Liver (tissue), 9 donors: Measurements from ENCODE around the gene EVC. TPM values are rescaled to one million over a fixed set of nuclear protein-coding genes. Genes with fewer than 3 reads are reported as not detected.

Source experiments
- DNase-seq: peaks from one replicate; pipeline ENCODE4 v3.0.0-alpha.2; 2017; ENCODE audit warnings: low spot score
- H3K27ac ChIP-seq, 2 donors: one replicate each; pipeline ENCODE4 v1.7.0; 2013; ENCODE audit warnings: inconsistent platforms in 2 of 2, low read length in 2 of 2, control low read depth in 1 of 2, low read depth in 1 of 2, mild to moderate bottlenecking in 1 of 2
- H3K27me3 ChIP-seq, 4 donors: one replicate each; pipeline versions ENCODE4 v1.6.1 to v1.7.0; 2013; ENCODE audit warnings: low read length in 3 of 4, inconsistent platforms in 1 of 4, mild to moderate bottlenecking in 1 of 4, moderate library complexity in 1 of 4; ENCODE audit not compliant: control insufficient read depth in 4 of 4, insufficient read depth in 4 of 4
- H3K36me3 ChIP-seq, 4 donors: one replicate each; pipeline versions ENCODE4 v1.6.1 to v1.7.0; 2013; ENCODE audit warnings: low read length in 3 of 4, mild to moderate bottlenecking in 3 of 4, low read depth in 1 of 4, moderate library complexity in 1 of 4; ENCODE audit not compliant: control insufficient read depth in 4 of 4, insufficient read depth in 3 of 4
- H3K4me1 ChIP-seq, 4 donors: one replicate each; pipeline versions ENCODE4 v1.6.1 to v1.7.0; 2013; ENCODE audit warnings: low read length in 3 of 4, mild to moderate bottlenecking in 3 of 4, moderate library complexity in 1 of 4; ENCODE audit not compliant: control insufficient read depth in 4 of 4, insufficient read depth in 4 of 4
- H3K4me3 ChIP-seq, 3 donors: one replicate each; pipeline versions ENCODE4 v1.6.1 to v1.7.0; 2013; ENCODE audit warnings: low read length in 3 of 3, control low read depth in 1 of 3, low read depth in 1 of 3, mild to moderate bottlenecking in 1 of 3
- H3K9ac ChIP-seq, 2 donors: one replicate each; pipeline ENCODE4 v1.7.0; 2013; ENCODE audit warnings: low read length in 2 of 2, mild to moderate bottlenecking in 2 of 2, moderate library complexity in 2 of 2, control low read depth in 1 of 2, low read depth in 1 of 2
- H3K9me3 ChIP-seq, 4 donors: one replicate each; pipeline versions ENCODE4 v1.6.1 to v1.7.0; 2013; ENCODE audit warnings: low read length in 3 of 4; ENCODE audit not compliant: control insufficient read depth in 4 of 4
- ATF3 ChIP-seq: IDR thresholded peaks from 2 replicates; pipeline ENCODE4 v1.6.1; 2016; ENCODE audit warnings: antibody characterized with exemption
- EGR1 ChIP-seq, 2 donors: IDR thresholded peaks; 2 replicates each; pipeline ENCODE4 v1.6.1; 2016 to 2018; ENCODE audit warnings: antibody characterized with exemption in 2 of 2, low read depth in 2 of 2
- FOXA1 ChIP-seq: IDR thresholded peaks from 2 replicates; pipeline ENCODE4 v1.6.1; 2016; ENCODE audit warnings: antibody characterized with exemption
- FOXA2 ChIP-seq: IDR thresholded peaks from 2 replicates; pipeline ENCODE4 v1.6.1; 2016; ENCODE audit warnings: antibody characterized with exemption
- GABPA ChIP-seq, 2 donors: IDR thresholded peaks in 1 of 2; conservative IDR thresholded peaks in 1 of 2; 2 replicates each; pipeline ENCODE4 v1.6.1; 2016; ENCODE audit warnings: antibody characterized with exemption in 2 of 2, mild to moderate bottlenecking in 1 of 2, moderate library complexity in 1 of 2
- HNF4A ChIP-seq, 2 donors: conservative IDR thresholded peaks; 2 replicates each; pipeline ENCODE4 v1.6.1; 2016; ENCODE audit warnings: antibody characterized with exemption in 2 of 2, mild to moderate bottlenecking in 2 of 2
- HNF4G ChIP-seq: IDR thresholded peaks from 2 replicates; pipeline ENCODE4 v1.6.1; 2016; ENCODE audit warnings: antibody characterized with exemption
- JUND ChIP-seq, 2 donors: IDR thresholded peaks; 2 replicates each; pipeline ENCODE4 v1.6.1; 2016; ENCODE audit warnings: antibody characterized with exemption in 2 of 2
- NR2F2 ChIP-seq: IDR thresholded peaks from 2 replicates; pipeline ENCODE4 v1.6.1; 2016; ENCODE audit warnings: antibody characterized with exemption
- RAD21 ChIP-seq, 2 donors: IDR thresholded peaks; 2 replicates each; pipeline ENCODE4 v1.6.1; 2016; ENCODE audit warnings: antibody characterized with exemption in 2 of 2, mild to moderate bottlenecking in 2 of 2
- RXRA ChIP-seq, 2 donors: IDR thresholded peaks; 2 replicates each; pipeline ENCODE4 v1.6.1; 2017 to 2018; ENCODE audit warnings: antibody characterized with exemption in 2 of 2, mild to moderate bottlenecking in 1 of 2
- SP1 ChIP-seq: IDR thresholded peaks from 2 replicates; pipeline ENCODE4 v1.6.1; 2018; ENCODE audit warnings: antibody characterized with exemption, mild to moderate bottlenecking
- TAF1 ChIP-seq: conservative IDR thresholded peaks from 2 replicates; pipeline ENCODE4 v1.6.1; 2016; ENCODE audit warnings: antibody characterized with exemption, mild to moderate bottlenecking
- YY1 ChIP-seq: IDR thresholded peaks from 2 replicates; pipeline ENCODE4 v1.6.1; 2016; ENCODE audit warnings: antibody characterized with exemption, mild to moderate bottlenecking
- WGBS: extraction: QIAGEN DNeasy Blood & Tissue Kit; methylation state at CpG from one replicate; pipeline ENCODE4 v1.1.7; 2013; 5-methylcytosine and 5-hydroxymethylcytosine counted together
- polyA plus RNA-seq, 2 donors: library from polyadenylated mRNA; stranded (reverse) in 1 of 2; unstranded in 1 of 2; fragments of 200-250 nt in 1 of 2; fragments of >200 nt in 1 of 2; fragmentation: Nextera tagmentation in 1 of 2; extraction: Ambion mirVana in 1 of 2; gene quantifications; one replicate each; pipeline versions ENCODE4 v1.2.1 to v1.2.3, GENCODE V29; 2013 to 2015
- total RNA-seq, 2 donors: library from RNA; depleted of rRNA; stranded (reverse); fragments of >200 nt; gene quantifications; one replicate each; pipeline ENCODE4 v1.2.3, GENCODE V29; 2014
- TF ChIP-seq, protein P1 (sequence below): IDR thresholded peaks from 2 replicates; pipeline ENCODE4 v1.6.1; 2016; ENCODE audit warnings: antibody characterized with exemption, mild to moderate bottlenecking
- TF ChIP-seq, protein P2 (sequence below): IDR thresholded peaks from 2 replicates; pipeline ENCODE4 v1.6.1; 2016; ENCODE audit warnings: antibody characterized with exemption
- TF ChIP-seq, protein P3 (sequence below): fragments of 150-350 bp; IDR thresholded peaks from 2 replicates; pipeline ENCODE4 v1.5.1; 2017; ENCODE audit warnings: improper control_type of control experiment, low read depth, low read length; ENCODE audit not compliant: missing input control
- TF ChIP-seq, protein P4 (sequence below): IDR thresholded peaks from 2 replicates; pipeline ENCODE4 v1.6.1; 2016; ENCODE audit warnings: antibody characterized with exemption
- donor health status: healthy.
- donor health status: healthy.
- donor health status: healthy.
- donor health status: healthy.
- donor health status: healthy.

Gene EVC
- total and polyA plus RNA-seq, 4 donors = 0.76 to 10.9 (median 3.2) TPM

GRCh38 chr4:5712931-5713330 is 1.9 kb downstream of the EVC start:
- 88% methylated on average over 3 of the region's 3 CpGs for WGBS
- Histone ChIP-seq H3K27me3 (peaks cover 0 to 7% (median 1%) of the 10 kb centered on the region in 4 donors), H3K4me1 (peaks cover 0 to 32% (median 18%) of the 10 kb centered on the region in 4 donors), H3K9me3 (peaks cover 0 to 2% (median 0%) of the 10 kb centered on the region in 4 donors), H3K36me3 (no peaks in the 10 kb centered on the region), H3K27ac (no peak overlapping the region), H3K4me3 (no peak overlapping the region), H3K9ac (no peak overlapping the region)
- TF ChIP-seq YY1 (no peak), JUND (IDR thresholded peaks at IDR 0.05) (no peak), ATF3 (no peak), FOXA1 (no peak), RAD21 (IDR thresholded peaks at IDR 0.05) (no peak), NR2F2 (no peak), GABPA (IDR thresholded peaks at IDR 0.05 in 1 of 2, conservative IDR thresholded peaks at IDR 0.05 in 1 of 2) (no peak), SP1 (no peak), HNF4A (conservative IDR thresholded peaks at IDR 0.05) (no peak), EGR1 (IDR thresholded peaks at IDR 0.05; ENCODE audit: low read depth in 2 of 2) (no peak), RXRA (IDR thresholded peaks at IDR 0.05) (no peak), FOXA2 (no peak)
- TF ChIP-seq, protein P1, sequence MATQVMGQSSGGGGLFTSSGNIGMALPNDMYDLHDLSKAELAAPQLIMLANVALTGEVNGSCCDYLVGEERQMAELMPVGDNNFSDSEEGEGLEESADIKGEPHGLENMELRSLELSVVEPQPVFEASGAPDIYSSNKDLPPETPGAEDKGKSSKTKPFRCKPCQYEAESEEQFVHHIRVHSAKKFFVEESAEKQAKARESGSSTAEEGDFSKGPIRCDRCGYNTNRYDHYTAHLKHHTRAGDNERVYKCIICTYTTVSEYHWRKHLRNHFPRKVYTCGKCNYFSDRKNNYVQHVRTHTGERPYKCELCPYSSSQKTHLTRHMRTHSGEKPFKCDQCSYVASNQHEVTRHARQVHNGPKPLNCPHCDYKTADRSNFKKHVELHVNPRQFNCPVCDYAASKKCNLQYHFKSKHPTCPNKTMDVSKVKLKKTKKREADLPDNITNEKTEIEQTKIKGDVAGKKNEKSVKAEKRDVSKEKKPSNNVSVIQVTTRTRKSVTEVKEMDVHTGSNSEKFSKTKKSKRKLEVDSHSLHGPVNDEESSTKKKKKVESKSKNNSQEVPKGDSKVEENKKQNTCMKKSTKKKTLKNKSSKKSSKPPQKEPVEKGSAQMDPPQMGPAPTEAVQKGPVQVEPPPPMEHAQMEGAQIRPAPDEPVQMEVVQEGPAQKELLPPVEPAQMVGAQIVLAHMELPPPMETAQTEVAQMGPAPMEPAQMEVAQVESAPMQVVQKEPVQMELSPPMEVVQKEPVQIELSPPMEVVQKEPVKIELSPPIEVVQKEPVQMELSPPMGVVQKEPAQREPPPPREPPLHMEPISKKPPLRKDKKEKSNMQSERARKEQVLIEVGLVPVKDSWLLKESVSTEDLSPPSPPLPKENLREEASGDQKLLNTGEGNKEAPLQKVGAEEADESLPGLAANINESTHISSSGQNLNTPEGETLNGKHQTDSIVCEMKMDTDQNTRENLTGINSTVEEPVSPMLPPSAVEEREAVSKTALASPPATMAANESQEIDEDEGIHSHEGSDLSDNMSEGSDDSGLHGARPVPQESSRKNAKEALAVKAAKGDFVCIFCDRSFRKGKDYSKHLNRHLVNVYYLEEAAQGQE = no peak
- TF ChIP-seq, protein P2, sequence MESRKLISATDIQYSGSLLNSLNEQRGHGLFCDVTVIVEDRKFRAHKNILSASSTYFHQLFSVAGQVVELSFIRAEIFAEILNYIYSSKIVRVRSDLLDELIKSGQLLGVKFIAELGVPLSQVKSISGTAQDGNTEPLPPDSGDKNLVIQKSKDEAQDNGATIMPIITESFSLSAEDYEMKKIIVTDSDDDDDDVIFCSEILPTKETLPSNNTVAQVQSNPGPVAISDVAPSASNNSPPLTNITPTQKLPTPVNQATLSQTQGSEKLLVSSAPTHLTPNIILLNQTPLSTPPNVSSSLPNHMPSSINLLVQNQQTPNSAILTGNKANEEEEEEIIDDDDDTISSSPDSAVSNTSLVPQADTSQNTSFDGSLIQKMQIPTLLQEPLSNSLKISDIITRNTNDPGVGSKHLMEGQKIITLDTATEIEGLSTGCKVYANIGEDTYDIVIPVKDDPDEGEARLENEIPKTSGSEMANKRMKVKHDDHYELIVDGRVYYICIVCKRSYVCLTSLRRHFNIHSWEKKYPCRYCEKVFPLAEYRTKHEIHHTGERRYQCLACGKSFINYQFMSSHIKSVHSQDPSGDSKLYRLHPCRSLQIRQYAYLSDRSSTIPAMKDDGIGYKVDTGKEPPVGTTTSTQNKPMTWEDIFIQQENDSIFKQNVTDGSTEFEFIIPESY = no peak
- TF ChIP-seq, protein P3, sequence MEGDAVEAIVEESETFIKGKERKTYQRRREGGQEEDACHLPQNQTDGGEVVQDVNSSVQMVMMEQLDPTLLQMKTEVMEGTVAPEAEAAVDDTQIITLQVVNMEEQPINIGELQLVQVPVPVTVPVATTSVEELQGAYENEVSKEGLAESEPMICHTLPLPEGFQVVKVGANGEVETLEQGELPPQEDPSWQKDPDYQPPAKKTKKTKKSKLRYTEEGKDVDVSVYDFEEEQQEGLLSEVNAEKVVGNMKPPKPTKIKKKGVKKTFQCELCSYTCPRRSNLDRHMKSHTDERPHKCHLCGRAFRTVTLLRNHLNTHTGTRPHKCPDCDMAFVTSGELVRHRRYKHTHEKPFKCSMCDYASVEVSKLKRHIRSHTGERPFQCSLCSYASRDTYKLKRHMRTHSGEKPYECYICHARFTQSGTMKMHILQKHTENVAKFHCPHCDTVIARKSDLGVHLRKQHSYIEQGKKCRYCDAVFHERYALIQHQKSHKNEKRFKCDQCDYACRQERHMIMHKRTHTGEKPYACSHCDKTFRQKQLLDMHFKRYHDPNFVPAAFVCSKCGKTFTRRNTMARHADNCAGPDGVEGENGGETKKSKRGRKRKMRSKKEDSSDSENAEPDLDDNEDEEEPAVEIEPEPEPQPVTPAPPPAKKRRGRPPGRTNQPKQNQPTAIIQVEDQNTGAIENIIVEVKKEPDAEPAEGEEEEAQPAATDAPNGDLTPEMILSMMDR = no peak
- TF ChIP-seq, protein P4, sequence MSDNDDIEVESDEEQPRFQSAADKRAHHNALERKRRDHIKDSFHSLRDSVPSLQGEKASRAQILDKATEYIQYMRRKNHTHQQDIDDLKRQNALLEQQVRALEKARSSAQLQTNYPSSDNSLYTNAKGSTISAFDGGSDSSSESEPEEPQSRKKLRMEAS = no peak
- DNase-seq = no peak

DNA sequence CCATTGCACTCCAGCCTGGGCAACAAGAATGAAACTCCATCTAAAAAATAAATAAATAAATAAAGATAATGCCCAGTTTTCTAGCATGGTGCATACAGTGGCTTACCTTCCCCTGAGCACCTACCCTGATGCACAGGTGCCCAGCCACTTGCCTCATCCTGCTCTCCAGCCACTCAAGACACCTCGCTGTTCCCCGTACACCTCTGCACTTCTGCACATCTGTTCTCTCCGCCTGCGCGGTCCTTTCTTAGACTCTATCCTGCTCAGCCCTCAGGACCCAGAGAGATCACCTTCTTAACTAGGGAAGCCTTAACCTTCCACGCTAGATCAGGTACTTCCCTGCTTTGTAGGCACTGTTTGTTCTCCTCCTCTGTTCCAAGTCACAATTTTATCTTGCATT is 2.9 kb downstream of the EVC start:
- DNase-seq = no peak
- Histone ChIP-seq H3K4me3 (no peak overlapping the region), H3K9ac (no peak overlapping the region), H3K9me3 (peaks cover 0 to 2% (median 0%) of the 10 kb centered on the region in 4 donors), H3K36me3 (no peaks in the 10 kb centered on the region), H3K27me3 (peaks cover 0 to 7% (median 1%) of the 10 kb centered on the region in 4 donors), H3K4me1 (peaks cover 0 to 30% (median 17%) of the 10 kb centered on the region in 4 donors), H3K27ac (no peak overlapping the region)
- WGBS = 81% methylated on average over 6 of the region's 6 CpGs
- TF ChIP-seq ATF3 (no peak), NR2F2 (no peak), HNF4G (no peak), EGR1 (IDR thresholded peaks at IDR 0.05; ENCODE audit: low read depth in 2 of 2) (no peak), TAF1 (no peak), RXRA (IDR thresholded peaks at IDR 0.05) (no peak), RAD21 (IDR thresholded peaks at IDR 0.05) (no peak), SP1 (no peak), GABPA (IDR thresholded peaks at IDR 0.05 in 1 of 2, conservative IDR thresholded peaks at IDR 0.05 in 1 of 2) (no peak), JUND (IDR thresholded peaks at IDR 0.05) (no peak), FOXA1 (no peak)
- TF ChIP-seq, protein P4 = no peak
- TF ChIP-seq, protein P2 = no peak
- TF ChIP-seq, protein P3 = no peak
